HFFc6 (cell line): ENCODE results near the gene COX5A. TPM values are rescaled to one million over a fixed set of nuclear protein-coding genes. Genes with fewer than 3 reads are reported as not detected.
"Not testable (repeated sequence)": the region's sequence is repeated elsewhere in the genome, so short reads cannot be mapped to it uniquely, and the experiment has no call there.

Source experiments
- DNase-seq: peaks from one replicate; pipeline ENCODE4 v3.0.0-alpha.2; 2018
- H3K27ac Mint-ChIP-seq: 2 replicates; pipeline ENCODE4 v1.8.0; 2020; ENCODE audit warnings: mild to moderate bottlenecking, mixed read lengths
- H3K27me3 Mint-ChIP-seq: 2 replicates; pipeline ENCODE4 v1.8.0; 2021; ENCODE audit warnings: mild to moderate bottlenecking, moderate library complexity, mixed read lengths; ENCODE audit not compliant: insufficient read depth
- H3K36me3 Mint-ChIP-seq: 2 replicates; pipeline ENCODE4 v1.8.0; 2021; ENCODE audit warnings: low read depth, mixed read lengths
- H3K4me1 Mint-ChIP-seq: 2 replicates; pipeline ENCODE4 v1.8.0; 2020; ENCODE audit warnings: low read depth, mixed read lengths
- H3K4me3 Mint-ChIP-seq: 2 replicates; pipeline ENCODE4 v1.8.0; 2020; ENCODE audit warnings: mild to moderate bottlenecking, moderate library complexity, mixed read lengths
- H3K9me3 Mint-ChIP-seq: 2 replicates; pipeline ENCODE4 v1.8.0; 2020; ENCODE audit warnings: mild to moderate bottlenecking, mixed read lengths
- CTCF ChIP-seq: fragments of 200-600 bp; sonication (generic); IDR thresholded peaks from 2 replicates; pipeline ENCODE4 v1.5.0; 2021; ENCODE audit warnings: antibody characterized with exemption, mild to moderate bottlenecking
- total RNA-seq, 6 experiments: library from RNA; stranded (reverse); fragmentation: NEBNext Ultra II Directional; extraction: Animal tissue kit (Norgen Biotek cat#: 25700); gene quantifications; 2 replicates in 1 of 6; 3 replicates in 5 of 6; pipeline ENCODE4 v1.2.3, GENCODE V29; 2021

COX5A gene
- total RNA-seq, 6 experiments from 2014 or later = 181 to 189 (median 186) TPM

- Mint-ChIP-seq H3K4me1 (peaks cover 8% of the 10 kb centered on the region), H3K27ac (no peak overlapping the region), H3K9me3 (no peaks in the 10 kb centered on the region), H3K4me3 (no peak overlapping the region), H3K27me3 (0 out of 2 replicates have a peak, but pooled peaks cover 3% of the 10 kb centered on the region), H3K36me3 (peaks cover 20% of the 10 kb centered on the region)
- no peak for DNase-seq
- TF ChIP-seq CTCF = no peak
Measured at GRCh38 chr15:74896316-74896715, 41.6 kb downstream of the COX5A start.

GRCh38 chr15:74895830-74896229, 42.0 kb downstream of the COX5A start:
- Mint-ChIP-seq H3K27me3 (0 out of 2 replicates have a peak, but pooled peaks cover 3% of the 10 kb centered on the region), H3K9me3 (no peaks in the 10 kb centered on the region), H3K36me3 (peaks cover 20% of the 10 kb centered on the region), H3K4me1 (peaks cover 9% of the 10 kb centered on the region), H3K27ac (no peak overlapping the region), H3K4me3 (no peak overlapping the region)
- no peak for TF ChIP-seq CTCF
- DNase-seq = no peak

GRCh38 chr15:74894383-74894782, 43.5 kb downstream of the COX5A start:
- Mint-ChIP-seq H3K4me1 (peaks cover 22% of the 10 kb centered on the region), H3K36me3 (peaks cover 13% of the 10 kb centered on the region)
- H3K27me3 Mint-ChIP-seq, H3K9me3 Mint-ChIP-seq, H3K27ac Mint-ChIP-seq, H3K4me3 Mint-ChIP-seq, DNase-seq: not testable (repeated sequence)

- H3K36me3 Mint-ChIP-seq = peaks cover 13% of the 10 kb centered on the region; the same call in 1 of the 2 replicates
- H3K27me3 Mint-ChIP-seq = peaks cover 5% of the 10 kb centered on the region; the same call in 1 of the 2 replicates
- DNase-seq = no peak
- H3K4me3 Mint-ChIP-seq = no peak overlapping the region
- H3K27ac Mint-ChIP-seq = no peak overlapping the region
- TF ChIP-seq CTCF = no peak
- H3K9me3 Mint-ChIP-seq = no peaks in the 10 kb centered on the region
- peaks cover 28% of the 10 kb centered on the region for H3K4me1 Mint-ChIP-seq
Measured at GRCh38 chr15:74893627-74894026, 44.2 kb downstream of the COX5A start.

- no peaks in the 10 kb centered on the region for H3K9me3 Mint-ChIP-seq
- TF ChIP-seq CTCF = no peak
- peaks cover 28% of the 10 kb centered on the region for H3K4me1 Mint-ChIP-seq
- H3K4me3 Mint-ChIP-seq = no peak overlapping the region
- H3K27me3 Mint-ChIP-seq = peaks cover 5% of the 10 kb centered on the region; the same call in 1 of the 2 replicates
- DNase-seq = no peak
- H3K36me3 Mint-ChIP-seq = peaks cover 13% of the 10 kb centered on the region; the same call in 1 of the 2 replicates
- H3K27ac Mint-ChIP-seq = no peak overlapping the region
Measured at GRCh38 chr15:74892931-74893330, 44.9 kb downstream of the COX5A start.

- Mint-ChIP-seq H3K36me3 (peaks cover 13% of the 10 kb centered on the region; the same call in 1 of the 2 replicates), H3K9me3 (no peaks in the 10 kb centered on the region), H3K4me1 (peaks cover 28% of the 10 kb centered on the region), H3K4me3 (no peak overlapping the region), H3K27ac (no peak overlapping the region), H3K27me3 (peaks cover 5% of the 10 kb centered on the region; the same call in 1 of the 2 replicates)
- no peak for DNase-seq
- TF ChIP-seq CTCF = no peak
Measured at GRCh38 chr15:74892313-74892712, 45.6 kb downstream of the COX5A start.
